ENCODE results near the gene UBASH3B.

UBASH3B gene

DNA sequence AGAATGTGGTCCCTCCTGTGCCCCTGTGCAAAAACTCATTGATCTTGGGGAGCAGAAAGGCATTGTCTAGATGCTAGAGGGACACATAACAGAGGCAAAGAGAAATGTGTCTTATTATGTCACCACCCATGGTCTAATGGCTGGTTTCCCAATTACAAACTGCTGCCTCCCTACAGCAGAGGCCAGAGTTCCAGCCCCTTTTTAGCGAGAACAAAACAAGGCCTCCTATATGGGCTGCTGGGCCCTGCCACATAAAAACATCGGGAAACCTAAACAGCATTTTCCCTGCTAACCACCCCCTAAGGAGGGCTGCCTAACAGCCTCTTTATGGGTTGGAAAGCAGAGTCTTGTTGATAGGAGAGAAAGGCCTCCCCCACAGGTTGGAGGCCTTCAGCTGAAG is 107.6 kb downstream of the UBASH3B start:
- no peak for DNase-seq (ENCODE audit: low read depth)
- H3K9me3 ChIP-seq (ENCODE audit: control insufficient read depth, low read length): no peaks in the 10 kb centered on the region
- no peaks in the 10 kb centered on the region for H3K27me3 ChIP-seq (replicated peaks; ENCODE audit: control insufficient read depth, insufficient read depth, low read length)
- no peak overlapping the region for H3K9ac ChIP-seq (ENCODE audit: low read length)
- H3K4me1 ChIP-seq (ENCODE audit: control insufficient read depth, insufficient read depth, low read length): no peaks in the 10 kb centered on the region
- H3K4me3 ChIP-seq (ENCODE audit: low read length): no peak overlapping the region
- no peaks in the 10 kb centered on the region for H3K36me3 ChIP-seq (ENCODE audit: control insufficient read depth, insufficient read depth, low read length, severe bottlenecking)

DNA sequence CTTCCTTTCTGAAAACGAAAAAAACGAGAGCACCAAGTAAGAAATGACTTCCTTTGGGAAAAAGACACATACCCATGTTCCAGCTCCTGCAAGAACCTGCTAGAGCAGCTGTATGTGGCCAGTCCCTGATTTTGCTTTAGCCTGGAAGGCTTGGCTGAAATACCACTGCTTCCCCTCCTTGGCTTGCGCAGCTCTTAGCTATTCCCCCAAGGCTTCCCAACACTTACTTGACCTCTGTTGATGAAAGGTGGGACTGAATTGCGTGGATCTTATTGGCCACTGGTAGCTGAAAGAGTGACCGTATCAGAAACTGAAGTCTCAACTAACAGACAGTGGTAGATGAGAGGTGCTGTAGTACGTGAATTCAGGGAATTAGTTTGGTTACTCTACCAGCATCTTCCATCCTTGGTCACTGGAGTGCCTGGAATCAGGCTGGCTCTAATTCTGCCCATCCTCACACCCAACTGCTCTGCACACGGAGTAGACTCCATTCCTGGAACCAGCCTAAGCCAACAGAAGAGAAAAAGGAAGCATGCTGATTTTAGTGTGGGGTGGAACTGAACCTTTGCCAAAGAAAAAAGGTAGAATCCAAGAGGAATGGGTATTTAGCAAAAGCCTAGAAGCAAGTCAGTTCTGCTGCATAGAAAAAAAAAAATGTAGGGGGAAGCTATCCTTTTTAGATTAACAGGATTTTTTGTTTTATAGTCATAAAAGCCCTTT is 109.0 kb downstream of the UBASH3B start:
- H3K36me3 ChIP-seq (ENCODE audit: control insufficient read depth, insufficient read depth, low read length, severe bottlenecking): no peaks in the 10 kb centered on the region
- no peaks in the 10 kb centered on the region for H3K9me3 ChIP-seq (ENCODE audit: control insufficient read depth, low read length)
- no peaks in the 10 kb centered on the region for H3K4me1 ChIP-seq (ENCODE audit: control insufficient read depth, insufficient read depth, low read length)
- H3K27me3 ChIP-seq (replicated peaks; ENCODE audit: control insufficient read depth, insufficient read depth, low read length): no peaks in the 10 kb centered on the region
- H3K4me3 ChIP-seq (ENCODE audit: low read length): no peak overlapping the region
- no peak overlapping the region for H3K9ac ChIP-seq (ENCODE audit: low read length)
- DNase-seq (ENCODE audit: low read depth): no peak

DNA sequence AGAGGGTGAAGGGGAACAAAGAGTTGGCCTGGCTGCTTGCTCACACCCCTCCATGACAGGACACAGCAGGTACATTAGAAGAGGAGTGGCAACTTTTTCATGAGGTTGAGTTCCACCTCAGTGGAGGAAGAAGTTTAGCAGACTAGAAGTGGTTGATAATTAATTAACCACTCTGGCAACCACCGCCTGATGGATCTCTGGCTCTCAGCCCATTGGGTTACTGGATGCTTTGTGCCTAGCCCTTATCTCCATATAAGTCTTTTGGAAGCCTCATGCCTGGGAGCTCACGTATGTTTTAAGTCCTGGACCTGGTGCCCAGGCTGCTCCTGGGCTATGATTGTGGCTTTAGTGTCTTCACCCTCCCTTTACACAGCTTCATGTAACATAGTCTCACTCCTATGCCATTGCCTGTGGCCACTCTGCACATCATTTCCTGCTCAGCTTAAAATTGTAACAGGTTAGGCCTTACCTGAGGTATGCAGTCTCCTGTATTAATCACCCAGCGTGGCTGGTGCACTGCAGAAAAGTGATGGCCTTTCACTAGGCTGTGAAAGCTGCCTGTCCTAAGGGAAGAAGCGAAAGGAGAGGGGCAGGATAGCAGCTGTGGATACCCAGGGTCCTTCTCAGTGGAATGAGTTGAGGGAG is 110.1 kb downstream of the UBASH3B start:
- Histone ChIP-seq H3K36me3 (ENCODE audit: control insufficient read depth, insufficient read depth, low read length, severe bottlenecking) (no peaks in the 10 kb centered on the region), H3K27me3 (replicated peaks; ENCODE audit: control insufficient read depth, insufficient read depth, low read length) (no peaks in the 10 kb centered on the region), H3K9me3 (ENCODE audit: control insufficient read depth, low read length) (no peaks in the 10 kb centered on the region), H3K4me1 (ENCODE audit: control insufficient read depth, insufficient read depth, low read length) (no peaks in the 10 kb centered on the region), H3K4me3 (ENCODE audit: low read length) (no peak overlapping the region), H3K9ac (ENCODE audit: low read length) (no peak overlapping the region)
- no peak for DNase-seq (ENCODE audit: low read depth)

DNA sequence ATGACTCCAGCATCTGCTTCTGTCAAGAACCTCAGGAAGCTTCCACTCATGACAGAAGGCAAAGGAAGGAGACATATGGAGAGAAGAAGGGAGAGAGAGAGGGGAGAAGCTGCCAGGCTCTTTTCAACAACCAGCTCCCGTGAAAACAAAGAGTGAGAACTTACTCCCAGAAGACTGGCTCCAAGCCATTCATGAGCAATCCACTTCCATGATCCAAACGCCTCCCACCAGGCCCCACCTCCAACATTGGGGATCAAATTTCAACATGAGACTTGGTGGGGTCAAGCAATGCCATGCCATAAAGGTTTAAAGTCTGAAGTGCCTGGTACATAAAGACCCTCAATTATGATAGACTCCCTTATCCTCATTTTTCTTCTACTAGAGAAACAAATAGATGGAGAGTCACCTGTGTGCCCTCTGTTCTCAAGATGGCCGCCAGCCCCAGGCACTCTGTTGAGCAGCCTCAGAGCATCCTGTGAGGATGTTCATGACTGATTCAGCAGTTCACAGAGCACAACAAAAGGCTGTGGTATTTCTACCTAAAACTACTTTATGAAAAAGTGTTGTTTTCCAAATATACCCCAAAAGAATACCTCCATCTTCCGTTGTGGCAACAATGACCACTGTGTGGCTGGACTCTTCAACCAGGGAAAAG is 113.7 kb downstream of the UBASH3B start:
- no peaks in the 10 kb centered on the region for H3K27me3 ChIP-seq (replicated peaks; ENCODE audit: control insufficient read depth, insufficient read depth, low read length)
- peaks cover 10% of the 10 kb centered on the region for H3K4me1 ChIP-seq (ENCODE audit: control insufficient read depth, insufficient read depth, low read length)
- no peak for DNase-seq (ENCODE audit: low read depth)
- no peak overlapping the region for H3K9ac ChIP-seq (ENCODE audit: low read length)
- H3K36me3 ChIP-seq (ENCODE audit: control insufficient read depth, insufficient read depth, low read length, severe bottlenecking): no peaks in the 10 kb centered on the region
- no peaks in the 10 kb centered on the region for H3K9me3 ChIP-seq (ENCODE audit: control insufficient read depth, low read length)
- no peak overlapping the region for H3K4me3 ChIP-seq (ENCODE audit: low read length)

DNA sequence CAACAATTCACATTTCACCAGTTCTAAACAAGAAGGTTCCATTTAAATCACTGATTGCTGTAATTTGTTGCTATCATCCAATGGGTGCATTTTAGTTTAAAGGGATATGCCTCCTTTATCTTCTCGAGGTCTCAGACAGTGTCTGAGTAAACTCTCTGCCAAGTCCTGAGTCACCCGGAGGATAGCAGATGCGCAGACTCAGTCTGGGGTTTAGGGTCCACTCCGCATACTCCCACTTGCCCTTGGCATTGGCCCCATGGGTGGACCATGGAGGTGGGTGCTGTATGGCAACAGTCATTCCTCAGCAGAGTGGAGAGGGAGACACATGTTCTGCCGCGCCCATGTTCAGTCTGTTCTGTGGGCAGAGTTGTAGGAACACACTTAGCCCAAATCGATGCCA is 117.4 kb downstream of the UBASH3B start:
- Histone ChIP-seq H3K9ac (ENCODE audit: low read length) (no peak overlapping the region), H3K4me1 (ENCODE audit: control insufficient read depth, insufficient read depth, low read length) (peaks cover 10% of the 10 kb centered on the region), H3K27me3 (replicated peaks; ENCODE audit: control insufficient read depth, insufficient read depth, low read length) (no peaks in the 10 kb centered on the region), H3K4me3 (ENCODE audit: low read length) (no peak overlapping the region), H3K36me3 (ENCODE audit: control insufficient read depth, insufficient read depth, low read length, severe bottlenecking) (peaks cover 4% of the 10 kb centered on the region), H3K9me3 (ENCODE audit: control insufficient read depth, low read length) (no peaks in the 10 kb centered on the region)
- DNase-seq (ENCODE audit: low read depth): no peak

DNA sequence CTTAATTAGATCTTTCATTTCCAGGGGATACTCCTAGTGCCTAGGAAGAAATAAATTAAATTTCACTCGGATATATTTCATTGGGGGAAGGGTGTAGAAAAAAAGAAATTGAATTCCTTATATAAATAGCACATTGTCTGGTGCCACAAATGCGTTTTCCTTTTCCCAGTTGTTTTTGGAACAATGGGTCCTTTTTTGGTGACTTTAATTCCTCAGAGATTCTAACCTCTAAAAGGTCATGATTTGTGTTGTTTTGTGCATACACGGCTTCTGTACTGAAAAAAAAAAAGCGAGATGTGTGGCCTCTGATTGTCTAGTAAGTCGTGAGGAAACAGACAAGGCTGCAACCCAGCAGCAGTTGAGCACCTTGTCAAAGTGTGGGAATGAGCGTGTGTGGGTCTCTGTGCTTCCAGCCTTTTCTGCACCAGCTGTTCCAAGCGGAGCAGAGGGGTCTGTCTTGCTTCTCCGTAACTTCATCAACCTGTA is 118.3 kb downstream of the UBASH3B start:
- Histone ChIP-seq H3K4me1 (ENCODE audit: control insufficient read depth, insufficient read depth, low read length) (peaks cover 16% of the 10 kb centered on the region), H3K27me3 (replicated peaks; ENCODE audit: control insufficient read depth, insufficient read depth, low read length) (no peaks in the 10 kb centered on the region), H3K36me3 (ENCODE audit: control insufficient read depth, insufficient read depth, low read length, severe bottlenecking) (peaks cover 4% of the 10 kb centered on the region), H3K9me3 (ENCODE audit: control insufficient read depth, low read length) (no peaks in the 10 kb centered on the region), H3K4me3 (ENCODE audit: low read length) (no peak overlapping the region), H3K9ac (ENCODE audit: low read length) (no peak overlapping the region)
- DNase-seq (ENCODE audit: low read depth): no peak

DNA sequence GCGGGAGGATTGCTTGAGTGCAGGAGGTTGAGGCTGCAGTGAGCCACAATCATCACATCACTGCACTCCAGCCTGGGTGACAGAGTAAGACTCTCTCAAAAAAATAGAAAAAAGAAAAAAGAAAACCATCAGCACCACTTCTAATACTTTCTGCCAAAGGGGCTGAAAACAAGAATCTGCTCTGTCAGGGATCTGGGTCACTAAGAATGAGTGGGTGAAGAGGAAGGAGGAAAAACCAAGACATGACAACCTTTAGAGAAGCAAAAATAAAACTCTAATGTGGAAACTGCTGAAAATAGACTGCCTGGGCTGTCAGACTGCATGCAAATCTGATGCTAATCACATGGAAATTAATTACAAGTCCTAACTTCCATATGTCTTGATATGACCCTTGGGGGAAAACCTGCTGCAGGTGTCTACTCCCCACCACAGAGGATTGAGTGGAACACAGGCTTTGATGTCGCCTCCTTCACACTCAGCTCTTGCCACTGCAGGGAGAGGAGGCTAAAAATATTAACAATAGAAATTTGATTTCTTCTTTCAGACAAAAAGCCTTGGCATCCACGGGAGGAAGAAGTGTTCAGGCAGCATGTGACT is 120.3 kb downstream of the UBASH3B start:
- DNase-seq (ENCODE audit: low read depth): no peak

DNA sequence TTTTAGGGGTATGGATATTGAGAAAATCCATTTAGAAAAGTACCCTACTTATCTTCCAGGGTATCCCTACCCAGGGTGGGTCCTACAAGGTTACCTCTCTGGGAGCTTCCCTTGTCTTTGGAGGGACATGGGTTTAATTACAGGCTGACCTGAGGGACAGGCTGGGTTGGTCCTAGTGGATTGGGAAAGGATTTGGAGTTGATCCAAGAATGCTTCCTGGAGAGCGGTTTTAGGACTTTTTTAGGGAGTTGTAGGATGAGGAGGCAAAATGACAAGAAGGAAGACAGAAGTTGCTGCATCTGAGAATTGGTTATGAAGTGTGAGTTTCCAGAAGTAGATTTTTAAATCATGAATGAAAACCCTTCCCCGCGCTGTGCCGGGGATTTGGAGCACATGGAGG is 121.0 kb downstream of the UBASH3B start:
- peaks cover 40% of the 10 kb centered on the region for H3K4me1 ChIP-seq (ENCODE audit: control insufficient read depth, insufficient read depth, low read length)
- H3K27me3 ChIP-seq (replicated peaks; ENCODE audit: control insufficient read depth, insufficient read depth, low read length): no peaks in the 10 kb centered on the region
- H3K9ac ChIP-seq (ENCODE audit: low read length): no peak overlapping the region
- peaks cover 12% of the 10 kb centered on the region for H3K36me3 ChIP-seq (ENCODE audit: control insufficient read depth, insufficient read depth, low read length, severe bottlenecking)
- no peaks in the 10 kb centered on the region for H3K9me3 ChIP-seq (ENCODE audit: control insufficient read depth, low read length)
- peak; percentile 31 for DNase-seq (ENCODE audit: low read depth)
- no peak overlapping the region for H3K4me3 ChIP-seq (ENCODE audit: low read length)

More for the DNA sequence above, 120.3 kb downstream of the UBASH3B start:
- H3K4me3 ChIP-seq (ENCODE audit: low read length): no peak overlapping the region
- no peaks in the 10 kb centered on the region for H3K9me3 ChIP-seq (ENCODE audit: control insufficient read depth, low read length)
- no peak overlapping the region for H3K9ac ChIP-seq (ENCODE audit: low read length)
- peaks cover 12% of the 10 kb centered on the region for H3K36me3 ChIP-seq (ENCODE audit: control insufficient read depth, insufficient read depth, low read length, severe bottlenecking)
- no peaks in the 10 kb centered on the region for H3K27me3 ChIP-seq (replicated peaks; ENCODE audit: control insufficient read depth, insufficient read depth, low read length)
- H3K4me1 ChIP-seq (ENCODE audit: control insufficient read depth, insufficient read depth, low read length): peaks cover 34% of the 10 kb centered on the region

DNA sequence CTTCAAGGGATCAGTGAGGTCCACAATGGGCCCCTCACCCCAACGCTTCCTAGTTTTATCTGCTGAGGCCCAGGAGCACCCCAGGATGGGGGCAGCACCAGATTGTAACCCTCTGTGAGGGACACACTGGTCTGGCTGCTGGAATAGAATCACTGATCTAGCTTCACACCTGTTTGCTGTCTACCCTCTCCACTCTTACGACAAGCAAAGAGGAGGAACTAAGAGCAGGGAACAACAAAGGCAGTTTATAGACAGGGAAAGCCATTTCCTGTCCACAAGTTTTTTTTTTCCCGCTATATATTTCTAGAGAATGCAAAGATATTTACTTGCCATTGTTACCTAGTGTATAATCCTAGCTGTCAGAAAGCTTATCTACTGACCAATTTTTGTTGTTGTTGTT is 121.8 kb downstream of the UBASH3B start:
- Histone ChIP-seq H3K4me1 (ENCODE audit: control insufficient read depth, insufficient read depth, low read length) (peaks cover 48% of the 10 kb centered on the region), H3K9me3 (ENCODE audit: control insufficient read depth, low read length) (no peaks in the 10 kb centered on the region), H3K9ac (ENCODE audit: low read length) (no peak overlapping the region), H3K36me3 (ENCODE audit: control insufficient read depth, insufficient read depth, low read length, severe bottlenecking) (peaks cover 12% of the 10 kb centered on the region), H3K27me3 (replicated peaks; ENCODE audit: control insufficient read depth, insufficient read depth, low read length) (no peaks in the 10 kb centered on the region), H3K4me3 (ENCODE audit: low read length) (no peak overlapping the region)
- DNase-seq (ENCODE audit: low read depth): no peak

DNA sequence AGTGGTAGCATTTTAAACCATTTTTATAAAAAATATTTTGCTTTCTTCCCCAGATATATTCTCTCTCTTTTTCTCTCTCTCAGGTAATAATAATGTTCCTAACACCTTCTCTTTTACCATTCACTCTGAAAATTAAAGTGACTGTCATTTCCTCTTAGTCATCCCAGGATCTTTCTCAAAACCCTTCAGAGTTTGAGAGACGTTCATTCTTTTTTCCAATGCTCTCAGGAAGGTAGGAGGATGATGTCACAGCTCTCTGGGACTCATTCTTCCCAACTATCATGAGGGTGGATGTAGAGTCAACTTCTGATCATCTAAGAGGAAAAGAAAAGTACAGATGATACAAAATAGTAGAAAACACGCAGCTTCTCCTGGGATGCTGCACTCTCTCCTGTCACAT is 122.6 kb downstream of the UBASH3B start:
- peaks cover 12% of the 10 kb centered on the region for H3K36me3 ChIP-seq (ENCODE audit: control insufficient read depth, insufficient read depth, low read length, severe bottlenecking)
- no peak overlapping the region for H3K4me3 ChIP-seq (ENCODE audit: low read length)
- no peak overlapping the region for H3K9ac ChIP-seq (ENCODE audit: low read length)
- no peaks in the 10 kb centered on the region for H3K27me3 ChIP-seq (replicated peaks; ENCODE audit: control insufficient read depth, insufficient read depth, low read length)
- no peaks in the 10 kb centered on the region for H3K9me3 ChIP-seq (ENCODE audit: control insufficient read depth, low read length)
- DNase-seq (ENCODE audit: low read depth): no peak
- peaks cover 49% of the 10 kb centered on the region for H3K4me1 ChIP-seq (ENCODE audit: control insufficient read depth, insufficient read depth, low read length)

DNA sequence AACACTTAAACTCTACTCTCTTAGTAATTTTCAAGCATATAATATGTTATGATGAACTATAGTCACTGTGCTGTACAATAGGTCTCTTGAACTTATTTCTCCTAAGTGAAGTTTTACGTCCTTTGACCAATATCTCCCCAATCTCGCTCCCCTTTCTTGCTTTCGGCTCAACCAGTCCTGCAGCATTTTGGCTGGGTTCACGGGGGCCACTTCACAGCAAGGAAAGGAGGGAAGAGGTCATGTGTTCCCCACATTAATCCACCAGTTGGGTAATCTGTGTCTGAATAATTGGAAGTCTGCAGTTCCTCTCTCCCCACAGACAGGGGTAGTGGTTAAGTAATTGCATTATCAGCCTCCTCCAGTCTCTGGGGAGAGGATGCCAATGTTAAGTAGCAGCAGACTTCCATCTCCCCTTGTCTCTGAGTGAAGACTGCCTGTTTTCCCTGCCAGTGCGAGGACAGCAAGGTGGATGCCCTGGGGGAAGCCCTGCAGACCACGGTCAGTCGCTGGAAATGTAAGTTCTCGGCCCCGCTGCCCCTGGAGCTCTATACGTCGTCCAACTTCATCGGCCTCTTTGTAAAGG is 123.6 kb downstream of the UBASH3B start:
- DNase-seq (ENCODE audit: low read depth): no peak
- Histone ChIP-seq H3K27me3 (replicated peaks; ENCODE audit: control insufficient read depth, insufficient read depth, low read length) (no peaks in the 10 kb centered on the region), H3K9ac (ENCODE audit: low read length) (peak overlapping the region; percentile 22), H3K4me1 (ENCODE audit: control insufficient read depth, insufficient read depth, low read length) (peaks cover 52% of the 10 kb centered on the region), H3K36me3 (ENCODE audit: control insufficient read depth, insufficient read depth, low read length, severe bottlenecking) (peaks cover 12% of the 10 kb centered on the region), H3K4me3 (ENCODE audit: low read length) (peak overlapping the region; percentile 46), H3K9me3 (ENCODE audit: control insufficient read depth, low read length) (no peaks in the 10 kb centered on the region)

All from adipocyte (in vitro differentiated cells).